Measurements from ENCODE around the gene EMC7. TPM values are rescaled to one million over a fixed set of nuclear protein-coding genes. Genes with fewer than 3 reads are reported as not detected.
"Not testable (repeated sequence)": the region's sequence is repeated elsewhere in the genome, so short reads cannot be mapped to it uniquely, and the experiment has no call there.

EMC7 gene
- polyA plus RNA-seq, 1 experiment: 116 TPM

DNA sequence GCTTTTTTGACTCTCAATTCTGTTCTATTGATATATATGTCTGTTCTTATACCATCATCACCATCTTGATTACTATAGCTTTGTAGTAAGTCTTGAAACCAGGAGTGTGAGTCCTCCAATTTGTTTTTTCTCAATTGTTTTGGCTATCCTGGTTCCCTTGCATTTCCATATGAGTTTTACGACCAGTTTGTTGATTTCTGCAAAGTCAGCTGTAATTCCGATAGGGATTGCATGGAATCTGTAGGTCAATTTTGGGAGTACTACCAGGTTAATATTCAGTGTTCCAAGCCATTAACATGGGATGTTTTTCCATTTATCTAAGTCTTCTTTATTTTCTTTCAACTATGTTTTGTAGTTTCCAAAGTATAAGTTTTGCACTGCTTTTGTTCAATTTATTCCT, 27.2 kb upstream of the EMC7 start:
- POLR2A ChIA-PET: no interaction called here

DNA sequence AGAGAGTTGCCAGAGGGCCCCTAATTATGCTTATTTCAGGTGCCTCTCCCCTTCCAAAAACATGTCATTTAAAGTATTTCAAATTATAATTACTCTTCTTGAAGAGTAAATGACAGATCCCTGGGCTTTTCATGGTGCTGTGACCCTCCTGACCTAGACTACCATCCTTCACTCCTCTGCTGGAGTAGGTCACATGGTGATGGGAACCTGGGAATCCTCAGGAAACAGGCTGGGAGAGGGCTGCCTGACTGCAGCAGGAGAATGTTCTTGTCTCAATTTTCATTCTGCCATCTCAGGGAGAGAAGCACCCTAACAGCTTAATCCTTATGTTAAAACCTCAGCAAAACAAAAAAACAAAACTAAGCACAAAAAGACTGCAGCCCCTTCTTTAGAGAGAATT, 24.9 kb upstream of the EMC7 start:
- H3K27ac ChIP-seq (ENCODE audit: low read depth, low read length): no peak overlapping the region
- H3K9me3 ChIP-seq (ENCODE audit: control insufficient read depth, insufficient read depth, low read length): no peaks in the 10 kb centered on the region
- no peaks in the 10 kb centered on the region for H3K27me3 ChIP-seq (ENCODE audit: control insufficient read depth, insufficient read depth, low read length)
- TF ChIP-seq CTCF (IDR thresholded peaks at IDR 0.05; ENCODE audit: low read depth, low read length): no peak
- no peak overlapping the region for H3K4me3 ChIP-seq (ENCODE audit: low read depth, low read length)
- DNase-seq (ENCODE audit: low read depth, low spot score): no peak
- POLR2A ChIA-PET: no interaction called here
- CTCF ChIA-PET: interaction anchor here (0.9 to 5.7 kb wide), 2 partner anchors 16 to 83 kb away, joined by 3 to 33 read pairs; partner anchors contain the start of gene KATNBL1

More for the DNA sequence above, 27.2 kb upstream of the EMC7 start:
- no peak overlapping the region for H3K4me3 ChIP-seq (ENCODE audit: low read depth, low read length)
- no peaks in the 10 kb centered on the region for H3K9me3 ChIP-seq (ENCODE audit: control insufficient read depth, insufficient read depth, low read length)
- H3K27ac ChIP-seq (ENCODE audit: low read depth, low read length): no peak overlapping the region
- no peak for DNase-seq (ENCODE audit: low read depth, low spot score)
- no peaks in the 10 kb centered on the region for H3K27me3 ChIP-seq (ENCODE audit: control insufficient read depth, insufficient read depth, low read length)
- CTCF ChIA-PET: no interaction called here
- TF ChIP-seq CTCF (IDR thresholded peaks at IDR 0.05; ENCODE audit: low read depth, low read length): no peak

DNA sequence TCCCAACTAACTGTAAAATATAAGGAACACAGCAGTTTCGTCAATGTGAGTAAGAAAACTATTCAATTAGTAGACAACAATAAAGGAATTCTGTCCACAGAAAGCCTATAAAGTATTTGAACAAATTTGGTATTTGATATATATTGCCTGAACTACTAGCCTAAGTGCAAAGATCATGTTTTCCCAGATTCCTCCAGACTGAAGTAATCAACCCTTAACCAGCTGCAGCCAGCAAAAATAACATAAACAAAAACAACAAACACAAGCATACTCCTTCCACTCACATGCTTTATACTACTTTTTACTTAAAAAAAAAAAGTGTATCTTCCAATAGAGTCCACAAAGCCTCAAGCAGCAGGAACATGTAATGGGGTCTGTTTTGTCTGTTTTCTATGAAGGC, 24.3 kb upstream of the EMC7 start:
- Histone ChIP-seq H3K27ac (ENCODE audit: low read depth, low read length) (no peak overlapping the region), H3K4me3 (ENCODE audit: low read depth, low read length) (no peak overlapping the region), H3K9me3 (ENCODE audit: control insufficient read depth, insufficient read depth, low read length) (no peaks in the 10 kb centered on the region), H3K27me3 (ENCODE audit: control insufficient read depth, insufficient read depth, low read length) (no peaks in the 10 kb centered on the region)
- ChIA-PET POLR2A (no interaction called here), CTCF (interaction anchor here (5.7 kb wide), 1 partner anchor 15 kb away, joined by 33 read pairs; no protein-coding TSS in a partner anchor)
- no peak for DNase-seq (ENCODE audit: low read depth, low spot score)
- TF ChIP-seq CTCF (IDR thresholded peaks at IDR 0.05; ENCODE audit: low read depth, low read length): no peak

- ChIA-PET POLR2A (no interaction called here), CTCF (interaction anchor here (5.7 kb wide), 1 partner anchor 14 kb away, joined by 33 read pairs; no protein-coding TSS in a partner anchor)
- no peak for TF ChIP-seq CTCF (IDR thresholded peaks at IDR 0.05; ENCODE audit: low read depth, low read length)
Measured at GRCh38 chr15:34124651-34125050, 23.0 kb upstream of the EMC7 start.

GRCh38 chr15:34122771-34123183, 21.1 kb upstream of the EMC7 start:
- Histone ChIP-seq H3K27ac (ENCODE audit: low read depth, low read length) (peak overlapping the region; percentile 58), H3K27me3 (ENCODE audit: control insufficient read depth, insufficient read depth, low read length) (no peaks in the 10 kb centered on the region), H3K9me3 (ENCODE audit: control insufficient read depth, insufficient read depth, low read length) (no peaks in the 10 kb centered on the region), H3K4me3 (ENCODE audit: low read depth, low read length) (no peak overlapping the region)
- TF ChIP-seq CTCF (IDR thresholded peaks at IDR 0.05; ENCODE audit: low read depth, low read length): no peak
- ChIA-PET CTCF (interaction anchor here (5.7 kb wide), 1 partner anchor 12 kb away, joined by 33 read pairs; no protein-coding TSS in a partner anchor), POLR2A (interaction anchor here (1.1 to 1.4 kb wide), 2 partner anchors 11 to 87 kb away, joined by 3 to 7 read pairs; partner anchors contain the start of gene KATNBL1)
- DNase-seq (ENCODE audit: low read depth, low spot score): peak; percentile 78

More at GRCh38 chr15:34124651-34125050, 23.0 kb upstream of the EMC7 start:
- H3K9me3 ChIP-seq (ENCODE audit: control insufficient read depth, insufficient read depth, low read length): no peaks in the 10 kb centered on the region
- no peak overlapping the region for H3K4me3 ChIP-seq (ENCODE audit: low read depth, low read length)
- no peak for DNase-seq (ENCODE audit: low read depth, low spot score)
- no peaks in the 10 kb centered on the region for H3K27me3 ChIP-seq (ENCODE audit: control insufficient read depth, insufficient read depth, low read length)
- no peak overlapping the region for H3K27ac ChIP-seq (ENCODE audit: low read depth, low read length)

GRCh38 chr15:34121786-34122185, 20.1 kb upstream of the EMC7 start:
- ChIA-PET POLR2A (interaction anchor here (1.4 kb wide), 1 partner anchor 88 kb away, joined by 7 read pairs; the partner anchor contains the start of gene KATNBL1), CTCF (interaction anchor here (4.0 kb wide), 1 partner anchor 12 kb away, joined by 28 read pairs; no protein-coding TSS in a partner anchor)
- not testable (repeated sequence) for H3K27me3 ChIP-seq (ENCODE audit: control insufficient read depth, insufficient read depth, low read length); H3K9me3 ChIP-seq (ENCODE audit: control insufficient read depth, insufficient read depth, low read length); DNase-seq (ENCODE audit: low read depth, low spot score); H3K4me3 ChIP-seq (ENCODE audit: low read depth, low read length); H3K27ac ChIP-seq (ENCODE audit: low read depth, low read length)

DNA sequence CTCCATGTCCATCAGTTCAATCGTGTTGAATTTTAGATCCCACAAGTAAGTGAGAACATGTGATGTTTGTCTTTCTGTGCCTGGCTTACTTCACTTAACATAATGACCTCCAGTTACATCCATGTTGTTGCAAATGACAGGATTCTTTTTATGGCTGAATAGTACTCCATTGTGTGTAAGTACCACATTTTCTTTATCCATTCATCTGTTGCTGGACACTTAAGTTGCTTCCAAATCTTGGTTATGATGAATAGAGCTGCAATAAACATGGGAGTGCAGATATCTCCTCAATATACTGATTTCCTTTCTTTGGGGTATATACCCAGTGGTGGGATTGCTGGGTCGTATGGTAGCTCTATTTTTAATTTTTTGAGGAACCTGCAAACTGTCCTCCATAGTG, 18.8 kb upstream of the EMC7 start:
- H3K27me3 ChIP-seq (ENCODE audit: control insufficient read depth, insufficient read depth, low read length); H3K4me3 ChIP-seq (ENCODE audit: low read depth, low read length); H3K27ac ChIP-seq (ENCODE audit: low read depth, low read length); DNase-seq (ENCODE audit: low read depth, low spot score); H3K9me3 ChIP-seq (ENCODE audit: control insufficient read depth, insufficient read depth, low read length); POLR2A ChIA-PET: not testable (repeated sequence)
- CTCF ChIA-PET: interaction anchor here (4.0 kb wide), 1 partner anchor 10 kb away, joined by 28 read pairs; no protein-coding TSS in a partner anchor
